ENCODE results near the gene OPCML.

The OPCML gene

GRCh38 chr11:133529807-133530500, 2.3 kb downstream of the OPCML start:
- H3K4me3 ChIP-seq (replicated peaks; ENCODE audit: low read depth, low read length), result no peak overlapping the region
- TF ChIP-seq, protein P1, sequence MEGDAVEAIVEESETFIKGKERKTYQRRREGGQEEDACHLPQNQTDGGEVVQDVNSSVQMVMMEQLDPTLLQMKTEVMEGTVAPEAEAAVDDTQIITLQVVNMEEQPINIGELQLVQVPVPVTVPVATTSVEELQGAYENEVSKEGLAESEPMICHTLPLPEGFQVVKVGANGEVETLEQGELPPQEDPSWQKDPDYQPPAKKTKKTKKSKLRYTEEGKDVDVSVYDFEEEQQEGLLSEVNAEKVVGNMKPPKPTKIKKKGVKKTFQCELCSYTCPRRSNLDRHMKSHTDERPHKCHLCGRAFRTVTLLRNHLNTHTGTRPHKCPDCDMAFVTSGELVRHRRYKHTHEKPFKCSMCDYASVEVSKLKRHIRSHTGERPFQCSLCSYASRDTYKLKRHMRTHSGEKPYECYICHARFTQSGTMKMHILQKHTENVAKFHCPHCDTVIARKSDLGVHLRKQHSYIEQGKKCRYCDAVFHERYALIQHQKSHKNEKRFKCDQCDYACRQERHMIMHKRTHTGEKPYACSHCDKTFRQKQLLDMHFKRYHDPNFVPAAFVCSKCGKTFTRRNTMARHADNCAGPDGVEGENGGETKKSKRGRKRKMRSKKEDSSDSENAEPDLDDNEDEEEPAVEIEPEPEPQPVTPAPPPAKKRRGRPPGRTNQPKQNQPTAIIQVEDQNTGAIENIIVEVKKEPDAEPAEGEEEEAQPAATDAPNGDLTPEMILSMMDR (IDR thresholded peaks at IDR 0.05; ENCODE audit: low read length, missing control alignments), result no peak
- no peak for DNase-seq (ENCODE audit: low read depth)

- DNase-seq (ENCODE audit: low read depth), result no peak
- no peak overlapping the region for H3K4me3 ChIP-seq (replicated peaks; ENCODE audit: low read depth, low read length)
- TF ChIP-seq, protein P1 (IDR thresholded peaks at IDR 0.05; ENCODE audit: low read length, missing control alignments), result no peak
These were observed 5.5 kb downstream of the OPCML start for GRCh38 chr11:133526790-133527189.

- TF ChIP-seq, protein P1 (IDR thresholded peaks at IDR 0.05; ENCODE audit: low read length, missing control alignments), result no peak
These were observed 6.3 kb downstream of the OPCML start for GRCh38 chr11:133525976-133526375.

GRCh38 chr11:133524488-133524887, 7.8 kb downstream of the OPCML start:
- no peak overlapping the region for H3K4me3 ChIP-seq (replicated peaks; ENCODE audit: low read depth, low read length)
- no peak for DNase-seq (ENCODE audit: low read depth)
- TF ChIP-seq, protein P1 (IDR thresholded peaks at IDR 0.05; ENCODE audit: low read length, missing control alignments), result no peak

More at GRCh38 chr11:133525976-133526375, 6.3 kb downstream of the OPCML start:
- DNase-seq (ENCODE audit: low read depth), result no peak
- no peak overlapping the region for H3K4me3 ChIP-seq (replicated peaks; ENCODE audit: low read depth, low read length)

DNA sequence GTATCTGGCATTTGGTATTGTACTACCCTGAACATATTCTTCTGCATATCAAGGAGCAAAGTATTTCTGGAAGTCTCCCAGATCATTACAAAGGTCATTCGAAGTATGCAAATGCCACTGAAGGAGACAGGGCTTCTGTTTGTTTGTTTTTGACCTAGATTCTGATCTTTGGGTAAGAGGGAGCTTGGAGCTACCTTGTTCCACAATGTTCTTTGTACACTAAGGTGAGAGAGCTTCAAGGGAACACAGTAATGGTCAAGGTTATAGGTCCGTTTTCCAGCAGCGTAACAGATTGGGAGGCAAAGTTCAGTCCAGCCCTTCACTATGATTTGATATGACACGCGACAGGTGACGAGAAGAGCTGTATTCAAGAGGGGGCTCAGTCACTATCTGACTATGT, 10.0 kb downstream of the OPCML start:
- TF ChIP-seq, protein P1 (IDR thresholded peaks at IDR 0.05; ENCODE audit: low read length, missing control alignments), result no peak
- DNase-seq (ENCODE audit: low read depth), result no peak
- H3K4me3 ChIP-seq (replicated peaks; ENCODE audit: low read depth, low read length), result no peak overlapping the region

DNA sequence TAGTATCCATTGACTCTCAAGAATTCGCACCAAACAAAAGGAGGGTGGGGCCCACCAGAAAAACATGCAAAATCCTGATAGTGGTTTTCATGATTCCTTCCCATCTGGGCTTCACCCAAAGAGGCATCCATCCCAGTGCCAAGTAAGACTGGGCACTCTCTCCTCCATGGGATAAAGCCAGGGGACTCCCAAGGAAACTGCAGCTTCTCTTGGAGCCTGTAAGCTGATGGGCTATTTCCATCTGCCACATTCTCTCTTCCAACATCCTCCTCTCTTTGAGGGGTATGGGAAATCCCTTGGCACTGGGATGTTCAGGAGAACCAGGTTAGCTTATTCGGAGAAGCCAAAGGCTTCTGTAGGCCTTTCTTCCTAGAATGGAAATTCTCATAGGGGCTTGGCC, 10.8 kb downstream of the OPCML start:
- H3K4me3 ChIP-seq (replicated peaks; ENCODE audit: low read depth, low read length), result no peak overlapping the region
- TF ChIP-seq, protein P1 (IDR thresholded peaks at IDR 0.05; ENCODE audit: low read length, missing control alignments), result no peak
- no peak for DNase-seq (ENCODE audit: low read depth)

DNA sequence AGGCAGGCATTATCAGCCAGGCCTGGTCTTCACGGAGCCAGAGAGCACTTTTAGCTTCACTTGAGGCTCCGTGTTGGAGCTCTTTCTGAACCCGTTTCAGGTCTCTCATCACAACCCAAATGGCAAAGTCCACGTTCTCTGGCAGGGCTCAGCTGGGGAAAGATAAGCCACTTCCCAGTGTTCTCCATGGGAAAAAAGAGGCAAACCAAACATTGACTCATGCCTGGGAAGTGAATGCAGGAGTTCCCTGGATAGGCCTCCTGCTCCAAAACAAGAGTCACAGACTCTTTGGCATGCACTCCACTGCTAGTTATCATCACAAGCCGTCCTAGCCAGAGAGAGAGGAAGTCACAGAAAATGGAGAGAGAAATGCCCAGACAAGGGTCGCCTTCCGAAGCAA, 11.6 kb downstream of the OPCML start:
- DNase-seq (ENCODE audit: low read depth), result no peak
- TF ChIP-seq, protein P1 (IDR thresholded peaks at IDR 0.05; ENCODE audit: low read length, missing control alignments), result no peak
- no peak overlapping the region for H3K4me3 ChIP-seq (replicated peaks; ENCODE audit: low read depth, low read length)
